GM18909 (cell line): Measurements from ENCODE around the gene EXOC7.
"Not testable (repeated sequence)": the region's sequence is repeated elsewhere in the genome, so short reads cannot be mapped to it uniquely, and the experiment has no call there.

Source experiments
- ATAC-seq: cut with Tn5 transposase; IDR thresholded peaks from one replicate; pipeline ENCODE4 v1.9.1; 2021; ENCODE audit warnings: mild to moderate bottlenecking; ENCODE audit not compliant: unreplicated experiment, poor library complexity

EXOC7 gene

DNA sequence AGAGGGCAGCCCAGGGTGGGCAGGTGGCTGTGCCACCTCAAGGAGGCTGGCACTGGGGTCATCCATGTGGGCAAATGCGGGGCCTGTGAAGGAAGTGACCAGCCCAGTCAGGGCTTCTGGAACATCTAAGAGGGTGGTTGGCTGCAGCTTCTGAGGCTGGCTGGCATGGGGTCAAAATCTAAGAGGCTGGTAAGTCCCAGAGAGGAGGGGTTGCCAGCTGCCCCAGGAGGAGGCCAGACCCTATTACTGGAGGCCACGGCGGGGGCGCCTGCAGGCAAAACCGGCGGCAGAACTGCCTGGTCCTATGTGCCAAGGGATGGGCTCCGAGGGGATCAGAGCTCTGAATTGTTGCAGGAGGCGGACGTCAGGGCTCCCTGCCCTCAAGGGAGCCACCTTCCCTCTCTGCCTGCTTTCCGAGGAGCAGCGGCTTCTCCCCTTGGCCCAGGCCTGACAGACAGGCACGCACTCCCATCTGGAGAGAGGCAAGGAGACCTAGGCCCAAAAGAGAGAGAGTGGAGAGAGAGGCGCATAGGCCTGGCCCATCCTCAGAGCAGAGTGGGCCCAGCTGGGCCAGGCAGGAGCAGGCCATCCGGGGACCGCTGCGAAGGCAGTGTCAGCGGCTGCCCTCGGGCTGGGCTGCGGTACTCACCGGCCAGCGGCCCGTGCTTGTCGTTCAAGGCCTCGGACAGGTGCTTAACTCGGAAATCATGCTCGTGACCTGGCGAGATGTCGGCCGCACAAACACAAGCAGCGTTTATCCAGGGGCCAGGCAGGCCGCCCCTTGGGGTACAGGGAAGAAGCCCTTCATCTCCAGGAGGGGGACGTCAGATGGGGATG is 13.7 kb downstream of the EXOC7 start:
- no peak for ATAC-seq

- ATAC-seq, result no peak
These were observed 14.6 kb downstream of the EXOC7 start for GRCh38 chr17:76088868-76089576.

DNA sequence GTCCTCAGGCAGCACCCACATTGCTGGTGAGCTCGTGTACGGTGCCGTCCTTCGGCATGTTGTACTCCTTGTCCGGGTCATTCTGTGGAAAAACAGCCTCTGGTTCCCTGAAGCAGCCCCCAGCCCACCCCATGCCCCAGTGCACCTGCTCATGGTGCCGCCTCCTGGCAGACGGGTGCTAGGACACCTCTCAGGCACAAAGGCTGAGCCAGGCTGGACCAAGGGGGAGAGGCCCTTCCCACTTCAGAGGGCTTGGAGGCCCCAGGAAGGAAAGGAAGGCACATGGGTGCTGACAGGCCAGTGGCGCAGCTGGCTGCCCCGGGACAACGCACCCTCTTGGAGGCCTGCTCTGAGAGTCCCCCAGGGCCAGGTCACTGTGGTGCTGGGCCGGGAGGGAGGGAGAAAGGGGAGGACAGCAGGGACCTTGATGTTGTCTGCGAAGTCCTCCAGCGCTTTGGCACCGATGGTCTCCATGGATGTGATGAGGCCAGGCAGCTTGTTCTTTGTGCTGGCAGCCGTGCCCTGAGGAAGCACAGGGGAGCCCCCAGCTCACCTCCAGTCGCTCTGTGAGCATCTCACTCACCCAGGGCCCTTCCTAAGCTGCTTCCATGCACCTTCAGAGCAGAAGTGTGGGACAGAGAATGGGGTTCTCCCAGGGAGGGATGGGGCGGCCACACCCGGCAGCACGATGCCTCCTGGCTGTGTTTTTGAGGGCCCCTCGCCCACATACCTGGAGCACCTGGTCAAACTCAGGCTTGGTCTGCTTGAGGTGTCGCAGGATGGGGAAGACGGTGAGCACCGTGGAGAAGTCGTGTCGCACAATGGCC is 15.3 kb downstream of the EXOC7 start:
- ATAC-seq, result no peak

DNA sequence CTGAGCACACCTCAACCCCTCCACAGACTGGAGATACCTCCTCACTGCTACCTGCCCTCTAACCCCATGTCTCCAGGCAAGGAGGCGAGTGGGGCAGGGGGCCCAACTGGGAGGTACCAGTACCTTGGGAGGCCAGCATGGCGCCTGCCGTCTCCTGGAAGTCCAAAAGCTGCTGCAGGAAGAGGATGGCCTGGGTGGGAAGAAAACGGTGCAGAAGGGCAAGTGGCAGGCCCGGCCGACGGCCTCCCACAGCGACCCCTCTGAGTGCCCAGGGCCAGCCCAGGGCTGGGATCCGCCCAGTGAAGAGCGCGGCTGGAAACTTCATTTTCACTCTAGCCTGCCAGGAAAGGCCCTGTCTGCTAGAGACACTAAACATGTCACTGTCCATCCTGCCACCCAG is 16.1 kb downstream of the EXOC7 start:
- ATAC-seq, result no peak

GRCh38 chr17:76086384-76086783 is 17.2 kb downstream of the EXOC7 start:
- no peak for ATAC-seq

DNA sequence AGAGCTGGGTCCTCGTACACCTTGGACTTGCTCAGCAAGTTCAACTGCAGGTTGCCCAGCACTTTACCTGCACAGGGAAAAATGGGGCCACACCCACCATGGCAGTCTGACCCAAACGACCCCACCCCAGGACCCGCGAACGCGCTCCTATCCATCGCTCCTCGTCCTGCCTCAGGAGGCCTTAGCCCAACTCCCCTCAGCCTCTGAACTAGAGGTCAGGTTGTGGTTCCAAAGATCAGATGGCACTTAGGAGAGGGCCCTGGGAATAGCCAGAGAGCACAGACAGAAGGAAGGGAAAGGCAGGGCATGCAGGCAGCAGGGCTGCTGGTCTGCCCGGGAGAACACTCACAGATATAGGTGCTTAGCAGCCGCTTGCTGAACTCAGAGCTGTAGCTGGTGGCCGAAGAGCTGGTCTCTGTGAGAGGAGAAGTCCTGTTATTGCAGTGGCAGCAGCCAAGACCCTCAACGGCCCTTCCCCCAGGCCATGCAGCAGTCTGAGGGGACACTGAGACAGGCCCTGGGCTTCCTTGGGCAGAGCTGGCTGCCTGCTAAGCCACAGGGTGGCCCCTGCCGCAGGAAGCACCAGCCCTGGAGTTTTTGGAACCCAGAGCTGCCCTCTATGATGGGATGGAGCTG is 17.7 kb downstream of the EXOC7 start:
- ATAC-seq, result no peak

DNA sequence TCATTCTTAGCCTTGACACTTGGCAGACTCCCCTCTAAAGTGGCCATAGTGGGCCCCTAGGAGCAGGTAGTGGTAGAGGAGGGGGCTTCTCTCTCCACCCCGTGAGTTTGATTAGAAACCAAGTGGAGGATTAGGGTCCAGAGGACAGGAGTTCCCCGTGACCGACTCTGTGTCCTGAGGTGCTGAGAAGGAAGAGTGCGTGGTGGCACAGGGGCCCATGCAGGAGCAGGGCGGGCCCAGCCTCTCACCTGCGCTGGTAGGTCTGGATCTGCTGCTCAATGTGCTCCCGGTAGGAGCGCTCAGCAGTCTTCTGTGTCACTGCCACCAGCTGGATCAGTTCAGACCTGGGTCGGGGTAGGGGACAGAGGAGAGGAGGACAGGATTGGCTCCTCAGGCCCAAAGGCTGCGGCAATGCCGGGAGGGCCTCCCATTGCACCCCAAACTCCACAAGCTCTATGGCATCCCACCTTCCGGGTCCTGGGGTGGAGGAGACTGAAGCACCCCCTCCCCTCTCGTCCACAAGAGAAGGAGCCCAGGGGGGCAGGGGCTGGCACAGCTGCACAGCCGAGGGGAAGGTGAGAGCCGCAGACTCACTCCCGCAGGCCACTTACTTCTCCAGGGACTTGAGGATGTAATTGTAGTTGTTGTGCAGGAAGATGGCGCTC is 18.4 kb downstream of the EXOC7 start:
- no peak for ATAC-seq

- no peak for ATAC-seq
These were observed 19.9 kb downstream of the EXOC7 start for GRCh38 chr17:76083536-76084182.

DNA sequence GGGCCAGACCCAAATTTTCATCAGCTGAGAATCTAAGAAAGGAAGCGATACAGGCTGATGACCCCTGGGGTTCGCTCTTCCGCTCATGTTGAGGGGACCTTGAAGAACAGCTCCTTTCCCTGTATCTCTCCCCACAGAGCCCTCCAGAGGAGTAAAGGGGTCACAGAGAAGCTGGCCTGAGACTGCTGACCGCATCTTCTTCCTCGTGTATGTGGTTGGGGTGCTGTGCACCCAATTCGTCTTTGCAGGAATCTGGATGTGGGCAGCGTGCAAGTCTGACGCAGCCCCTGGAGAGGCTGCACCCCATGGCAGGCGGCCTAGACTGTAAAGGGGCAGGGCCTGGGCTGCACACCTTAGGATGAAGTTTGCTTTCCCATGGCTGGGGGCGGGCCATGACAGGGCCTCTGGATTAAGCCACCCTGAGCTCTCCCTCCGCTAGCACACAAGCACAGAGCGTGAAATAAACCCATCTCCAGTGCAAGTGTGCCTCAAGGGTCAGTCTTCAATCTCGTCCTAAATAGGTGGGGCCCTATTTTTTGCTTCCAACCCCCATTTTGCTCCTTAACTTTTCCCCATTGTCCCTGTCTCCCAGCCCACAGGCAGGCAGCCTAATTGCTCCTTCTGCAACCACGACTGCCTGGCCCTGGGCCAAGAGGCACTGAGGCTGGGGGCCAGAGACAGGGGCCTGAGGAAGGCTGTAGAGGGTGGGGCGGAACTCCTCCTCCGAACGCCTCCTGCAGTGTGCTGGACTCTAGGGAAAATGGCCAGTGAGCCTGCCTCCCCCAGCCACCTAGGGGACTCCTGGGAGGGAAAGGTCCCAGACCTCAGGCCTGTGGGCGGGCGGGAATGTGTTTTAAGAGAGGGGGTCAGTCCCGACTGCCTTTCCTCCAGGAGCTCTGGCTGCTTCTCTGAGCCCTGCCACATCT is 21.0 kb downstream of the EXOC7 start:
- ATAC-seq, result no peak

GRCh38 chr17:76081295-76082210 is 22.0 kb downstream of the EXOC7 start:
- no peak for ATAC-seq

DNA sequence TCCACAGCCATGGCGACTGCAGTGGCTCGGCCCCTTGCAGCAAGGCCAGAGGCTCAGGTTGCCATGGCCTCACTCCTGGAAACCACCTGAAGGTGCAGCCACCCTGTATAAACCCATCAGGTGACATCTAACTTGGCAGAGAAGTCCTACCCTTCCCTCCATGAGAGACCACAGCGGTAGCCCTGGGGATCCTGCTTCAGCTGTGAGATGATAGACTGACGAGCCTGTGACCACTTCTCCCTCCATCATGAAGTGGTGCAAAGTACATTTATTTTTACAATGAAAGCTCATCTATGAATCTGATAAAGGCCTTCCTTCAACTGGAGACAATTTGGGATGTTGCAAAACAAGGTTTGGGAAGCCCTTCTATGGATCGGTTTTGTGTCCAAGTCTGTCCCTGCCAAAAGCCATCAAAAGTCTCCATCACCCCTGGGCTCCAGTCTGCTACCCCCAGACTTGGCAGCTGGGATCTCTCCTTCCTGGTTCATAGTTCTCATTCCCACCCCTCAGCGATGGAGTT is 22.8 kb downstream of the EXOC7 start:
- no peak for ATAC-seq

- ATAC-seq, result no peak
These were observed 23.4 kb downstream of the EXOC7 start for GRCh38 chr17:76079956-76080767.

GRCh38 chr17:76079535-76079955 is 24.0 kb downstream of the EXOC7 start:
- ATAC-seq, result no peak

- ATAC-seq, result no peak
These were observed 24.6 kb downstream of the EXOC7 start, which contains the start of gene ZACN for GRCh38 chr17:76078860-76079534. ZACN (plus strand) TSS chr17:76079182; CDS start chr17:76079265, 83 bp downstream.

DNA sequence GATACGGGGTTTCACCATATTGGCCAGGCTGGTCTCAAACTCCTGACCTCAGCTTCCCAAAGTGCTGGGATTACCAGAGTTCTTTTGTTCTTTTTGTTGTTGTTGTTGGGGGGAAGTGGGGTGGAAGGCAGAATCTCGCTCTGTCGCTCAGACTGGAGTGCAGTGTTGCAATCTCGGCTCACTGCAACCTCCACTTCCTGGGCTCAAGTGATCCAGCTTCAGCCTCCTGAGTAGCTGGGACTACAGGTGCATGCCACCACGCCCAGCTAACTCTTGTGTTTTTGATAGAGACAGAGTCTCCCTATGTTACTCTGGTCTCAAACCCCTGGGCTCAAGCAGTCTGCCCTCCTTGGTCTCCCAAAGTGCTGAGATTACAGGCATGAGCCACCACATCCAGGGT is 25.2 kb downstream of the EXOC7 start:
- ATAC-seq, result not testable (repeated sequence)
